ENCODE measurements around the gene TMOD4.
A peak's percentile ranks its signal among the peaks of the same experiment; 100 is the strongest.

The TMOD4 gene

DNA sequence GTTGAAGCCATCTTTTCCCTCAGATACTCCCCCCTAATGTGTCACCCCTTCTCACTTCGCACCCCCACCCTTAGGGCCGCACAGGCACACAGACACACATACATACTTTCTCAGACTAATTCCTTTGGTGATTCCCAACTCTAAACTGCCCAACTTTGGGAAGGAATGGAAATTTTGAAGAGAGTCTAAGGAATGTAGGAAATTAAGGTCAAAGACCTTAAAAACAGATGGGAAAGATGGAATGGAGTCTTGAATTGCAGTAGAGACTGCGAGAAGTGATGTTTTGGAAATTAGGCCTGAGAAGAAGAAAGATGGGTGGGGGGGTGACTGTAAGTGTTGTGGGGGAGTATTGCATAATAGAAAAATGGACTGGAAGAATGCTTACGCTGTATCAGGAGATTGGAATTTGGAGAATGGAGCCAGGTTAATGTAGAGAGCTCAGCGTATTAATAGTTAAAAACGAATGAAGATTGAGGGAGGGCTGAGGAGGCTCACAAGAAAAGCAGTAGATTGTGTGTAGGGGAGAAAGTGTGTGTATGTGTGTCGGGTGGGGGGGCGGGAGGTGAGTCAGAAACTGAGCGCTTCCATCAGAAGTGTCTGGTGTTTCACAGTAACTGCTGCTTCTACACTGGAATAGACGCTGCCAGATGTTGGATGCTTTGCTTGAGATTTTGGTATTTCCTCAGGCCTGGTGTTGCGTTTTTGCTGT, 24.2 kb upstream of the TMOD4 start:
- Histone ChIP-seq H2AFZ (ENCODE audit: low read depth, low read length, severe bottlenecking) (no peak overlapping the region), H3K9me3 (ENCODE audit: insufficient read depth, low read length) (no peaks in the 10 kb centered on the region), H3K9ac (ENCODE audit: low read length) (peak overlapping the region; percentile 84), H4K20me1 (ENCODE audit: low read depth, low read length) (peaks cover 12% of the 10 kb centered on the region), H3K27ac (ENCODE audit: low read depth, low read length) (peak overlapping the region; percentile 68), H3K4me2 (ENCODE audit: low read depth, low read length, poor library complexity, severe bottlenecking) (peak overlapping the region; percentile 92), H3K27me3 (ENCODE audit: low read length) (no peaks in the 10 kb centered on the region), H3K4me3 (ENCODE audit: insufficient read depth, low read length, poor library complexity, severe bottlenecking) (peak overlapping the region; percentile 77), H3F3A (ENCODE audit: insufficient read depth) (peaks cover 5% of the 10 kb centered on the region), H3K9me2 (replicated peaks; ENCODE audit: insufficient read depth, low read length) (no peaks in the 10 kb centered on the region), H3K36me3 (ENCODE audit: low read length) (0 out of 2 replicates have a peak, but pooled peaks cover 9% of the 10 kb centered on the region), H3K79me2 (ENCODE audit: insufficient read depth, low read length) (peaks cover 64% of the 10 kb centered on the region)
- no peak for TF ChIP-seq EZH2phosphoT487 (conservative IDR thresholded peaks at IDR 0.05; ENCODE audit: low read length)
- TF ChIP-seq, protein P1, sequence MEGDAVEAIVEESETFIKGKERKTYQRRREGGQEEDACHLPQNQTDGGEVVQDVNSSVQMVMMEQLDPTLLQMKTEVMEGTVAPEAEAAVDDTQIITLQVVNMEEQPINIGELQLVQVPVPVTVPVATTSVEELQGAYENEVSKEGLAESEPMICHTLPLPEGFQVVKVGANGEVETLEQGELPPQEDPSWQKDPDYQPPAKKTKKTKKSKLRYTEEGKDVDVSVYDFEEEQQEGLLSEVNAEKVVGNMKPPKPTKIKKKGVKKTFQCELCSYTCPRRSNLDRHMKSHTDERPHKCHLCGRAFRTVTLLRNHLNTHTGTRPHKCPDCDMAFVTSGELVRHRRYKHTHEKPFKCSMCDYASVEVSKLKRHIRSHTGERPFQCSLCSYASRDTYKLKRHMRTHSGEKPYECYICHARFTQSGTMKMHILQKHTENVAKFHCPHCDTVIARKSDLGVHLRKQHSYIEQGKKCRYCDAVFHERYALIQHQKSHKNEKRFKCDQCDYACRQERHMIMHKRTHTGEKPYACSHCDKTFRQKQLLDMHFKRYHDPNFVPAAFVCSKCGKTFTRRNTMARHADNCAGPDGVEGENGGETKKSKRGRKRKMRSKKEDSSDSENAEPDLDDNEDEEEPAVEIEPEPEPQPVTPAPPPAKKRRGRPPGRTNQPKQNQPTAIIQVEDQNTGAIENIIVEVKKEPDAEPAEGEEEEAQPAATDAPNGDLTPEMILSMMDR (IDR thresholded peaks at IDR 0.05; ENCODE audit: insufficient read depth, low read length, poor library complexity, severe bottlenecking): no peak

DNA sequence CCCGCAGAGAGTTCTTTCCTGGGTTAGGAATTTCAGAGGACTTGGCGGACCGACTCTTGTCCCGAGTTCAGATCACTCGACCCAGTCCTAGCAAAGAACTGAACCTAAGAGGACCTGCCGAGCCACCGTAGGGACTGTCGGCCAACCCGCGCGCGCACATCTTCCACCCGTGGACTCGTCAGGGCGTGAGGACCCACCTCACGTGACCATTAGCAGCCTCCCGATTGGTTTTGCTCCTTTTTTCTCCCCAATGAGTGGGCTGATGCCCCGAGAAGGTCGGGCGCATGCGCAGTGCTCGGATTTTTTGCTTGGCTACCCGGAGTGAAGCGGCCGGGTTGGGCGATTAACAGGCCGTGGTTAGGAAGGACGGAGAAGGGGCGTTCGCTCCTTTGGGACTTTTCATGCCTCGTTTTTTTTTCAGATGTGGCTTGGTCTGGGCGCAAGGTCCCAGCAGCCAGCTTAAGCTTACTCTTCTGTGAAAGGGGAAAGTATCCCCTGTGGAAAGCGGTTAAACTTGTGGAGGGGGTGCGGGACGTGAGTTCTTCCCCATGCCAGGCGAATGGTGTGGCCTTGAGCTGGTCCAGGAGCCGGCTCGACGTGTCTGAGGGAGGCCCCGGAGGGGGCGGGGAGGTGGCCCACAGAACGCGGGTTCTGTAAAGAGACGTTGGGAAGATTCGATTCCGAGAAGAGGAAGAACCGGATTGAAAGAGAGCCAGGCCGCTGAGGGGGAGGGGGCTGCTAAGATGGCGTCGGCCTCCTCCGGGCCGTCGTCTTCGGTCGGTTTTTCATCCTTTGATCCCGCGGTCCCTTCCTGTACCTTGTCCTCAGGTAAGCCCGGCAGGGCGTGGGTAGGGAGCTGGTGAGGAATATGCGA, 22.7 kb upstream of the TMOD4 start, which contains the start of gene PIP5K1A:
Gene PIP5K1A (plus strand): TSS at position 299 of the 874 bp plus-strand sequence. CDS start 445 bp downstream, at position 744.
- Histone ChIP-seq H4K20me1 (ENCODE audit: low read depth, low read length) (0 out of 2 replicates have a peak, but pooled peaks cover 6% of the 10 kb centered on the region), H3K9ac (ENCODE audit: low read length) (peak within 1 kb of the TSS; percentile 84), H3K27me3 (ENCODE audit: low read length) (no peaks in the 10 kb centered on the region), H3K9me3 (ENCODE audit: insufficient read depth, low read length) (no peaks in the 10 kb centered on the region), H3K9me2 (replicated peaks; ENCODE audit: insufficient read depth, low read length) (no peaks in the 10 kb centered on the region), H3K36me3 (ENCODE audit: low read length) (0 out of 2 replicates have a peak, but pooled peaks cover 3% of the 10 kb centered on the region), H2AFZ (ENCODE audit: low read depth, low read length, severe bottlenecking) (peak within 1 kb of the TSS; percentile 66), H3K4me2 (ENCODE audit: low read depth, low read length, poor library complexity, severe bottlenecking) (peak within 1 kb of the TSS; percentile 92), H3F3A (ENCODE audit: insufficient read depth) (peaks cover 8% of the 10 kb centered on the region), H3K4me3 (ENCODE audit: insufficient read depth, low read length, poor library complexity, severe bottlenecking) (peak within 1 kb of the TSS; percentile 77), H3K27ac (ENCODE audit: low read depth, low read length) (peak within 1 kb of the TSS; percentile 68), H3K79me2 (ENCODE audit: insufficient read depth, low read length) (peaks cover 49% of the 10 kb centered on the region)
- TF ChIP-seq, protein P1 (IDR thresholded peaks at IDR 0.05; ENCODE audit: insufficient read depth, low read length, poor library complexity, severe bottlenecking): no peak
- TF ChIP-seq EZH2phosphoT487 (conservative IDR thresholded peaks at IDR 0.05; ENCODE audit: low read length): no peak

DNA sequence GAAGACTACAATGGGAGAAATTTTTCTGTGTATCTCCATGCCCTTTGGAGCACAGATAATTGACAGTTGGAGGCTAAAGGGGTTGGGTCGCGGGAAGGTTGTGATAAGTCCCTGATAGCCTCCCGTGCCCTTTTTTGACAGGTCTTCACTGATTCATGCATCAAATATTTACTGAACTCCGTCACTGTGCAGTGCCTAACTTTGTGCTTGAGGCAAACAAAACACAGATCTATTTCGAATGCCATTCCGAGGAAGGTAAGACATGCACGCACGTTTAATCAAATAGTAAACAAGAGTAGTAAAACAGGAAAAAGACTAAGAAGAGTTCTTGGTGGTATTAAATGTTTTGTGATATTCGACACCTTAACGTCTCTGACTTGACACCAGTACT, 22.1 kb upstream of the TMOD4 start:
- H4K20me1 ChIP-seq (ENCODE audit: low read depth, low read length): 0 out of 2 replicates have a peak, but pooled peaks cover 6% of the 10 kb centered on the region
- peak overlapping the region; percentile 66 for H2AFZ ChIP-seq (ENCODE audit: low read depth, low read length, severe bottlenecking)
- H3K27ac ChIP-seq (ENCODE audit: low read depth, low read length): peak overlapping the region; percentile 52
- H3K9me2 ChIP-seq (replicated peaks; ENCODE audit: insufficient read depth, low read length): no peaks in the 10 kb centered on the region
- H3K9me3 ChIP-seq (ENCODE audit: insufficient read depth, low read length): no peaks in the 10 kb centered on the region
- peaks cover 13% of the 10 kb centered on the region for H3F3A ChIP-seq (ENCODE audit: insufficient read depth)
- H3K4me3 ChIP-seq (ENCODE audit: insufficient read depth, low read length, poor library complexity, severe bottlenecking): peak overlapping the region; percentile 77
- 0 out of 2 replicates have a peak, but pooled peaks cover 3% of the 10 kb centered on the region for H3K36me3 ChIP-seq (ENCODE audit: low read length)
- no peaks in the 10 kb centered on the region for H3K27me3 ChIP-seq (ENCODE audit: low read length)
- peaks cover 42% of the 10 kb centered on the region for H3K79me2 ChIP-seq (ENCODE audit: insufficient read depth, low read length)
- no peak for TF ChIP-seq EZH2phosphoT487 (conservative IDR thresholded peaks at IDR 0.05; ENCODE audit: low read length)
- TF ChIP-seq, protein P1 (IDR thresholded peaks at IDR 0.05; ENCODE audit: insufficient read depth, low read length, poor library complexity, severe bottlenecking): no peak
- peak overlapping the region; percentile 84 for H3K9ac ChIP-seq (ENCODE audit: low read length)
- peak overlapping the region; percentile 92 for H3K4me2 ChIP-seq (ENCODE audit: low read depth, low read length, poor library complexity, severe bottlenecking)
